Measurements from ENCODE around the gene JAKMIP1.

Gene JAKMIP1

GRCh38 chr4:6201580-6202091, 1.3 kb upstream of the JAKMIP1 start:
- no peak for DNase-seq (ENCODE audit: low spot score)

GRCh38 chr4:6200922-6201362, 593 bp upstream of the JAKMIP1 start:
- DNase-seq (ENCODE audit: low spot score) = no peak

GRCh38 chr4:6199422-6199921, 877 bp downstream of the JAKMIP1 start:
- DNase-seq (ENCODE audit: low spot score) = peak; percentile 50

- DNase-seq (ENCODE audit: low spot score) = peak; percentile 63
Measured at GRCh38 chr4:6198768-6199421, 1.5 kb downstream of the JAKMIP1 start.

GRCh38 chr4:6198278-6198677, 2.1 kb downstream of the JAKMIP1 start:
- DNase-seq (ENCODE audit: low spot score) = peak; percentile 55

GRCh38 chr4:6197433-6198174, 2.7 kb downstream of the JAKMIP1 start:
- no peak for DNase-seq (ENCODE audit: low spot score)

- no peak for DNase-seq (ENCODE audit: low spot score)
Measured at GRCh38 chr4:6196871-6197270, 3.5 kb downstream of the JAKMIP1 start.

- DNase-seq (ENCODE audit: low spot score) = no peak
Measured at GRCh38 chr4:6196324-6196723, 4.0 kb downstream of the JAKMIP1 start.

GRCh38 chr4:6195602-6196319, 4.6 kb downstream of the JAKMIP1 start:
- no peak for DNase-seq (ENCODE audit: low spot score)

GRCh38 chr4:6194458-6195195, 5.7 kb downstream of the JAKMIP1 start:
- no peak for DNase-seq (ENCODE audit: low spot score)

- no peak for DNase-seq (ENCODE audit: low spot score)
Measured at GRCh38 chr4:6193399-6193798, 7.0 kb downstream of the JAKMIP1 start.

GRCh38 chr4:6192245-6192644, 8.1 kb downstream of the JAKMIP1 start:
- no peak for DNase-seq (ENCODE audit: low spot score)

GRCh38 chr4:6191448-6192130, 8.8 kb downstream of the JAKMIP1 start:
- no peak for DNase-seq (ENCODE audit: low spot score)

GRCh38 chr4:6190486-6190885, 9.9 kb downstream of the JAKMIP1 start:
- DNase-seq (ENCODE audit: low spot score) = no peak

GRCh38 chr4:6189511-6189910, 10.8 kb downstream of the JAKMIP1 start:
- DNase-seq (ENCODE audit: low spot score) = no peak

GRCh38 chr4:6188687-6189305, 11.6 kb downstream of the JAKMIP1 start:
- no peak for DNase-seq (ENCODE audit: low spot score)

GRCh38 chr4:6184169-6184568, 16.2 kb downstream of the JAKMIP1 start:
- DNase-seq (ENCODE audit: low spot score) = no peak

GRCh38 chr4:6183740-6184139, 16.6 kb downstream of the JAKMIP1 start:
- peak; percentile 82 for DNase-seq (ENCODE audit: low spot score)

- DNase-seq (ENCODE audit: low spot score) = no peak
Measured at GRCh38 chr4:6182376-6183280, 17.7 kb downstream of the JAKMIP1 start.
